Osteocyte (in vitro differentiated cells): ENCODE measurements around the gene CCDC116. TPM values are rescaled to one million over a fixed set of nuclear protein-coding genes. Genes with fewer than 3 reads are reported as not detected.

Experiments
- DNase-seq: peaks from one replicate; pipeline ENCODE4 v3.0.0; 2021; ENCODE audit warnings: mixed read lengths; ENCODE audit not compliant: unreplicated experiment; ENCODE audit errors: extremely low spot score
- H3K27ac Mint-ChIP-seq: one replicate; pipeline ENCODE4 v1.8.0; 2021; ENCODE audit warnings: mild to moderate bottlenecking, mixed read lengths; ENCODE audit not compliant: unreplicated experiment
- H3K27me3 Mint-ChIP-seq: one replicate; pipeline ENCODE4 v1.8.0; 2021; ENCODE audit warnings: mixed read lengths; ENCODE audit not compliant: unreplicated experiment
- H3K36me3 Mint-ChIP-seq: one replicate; pipeline ENCODE4 v1.8.0; 2021; ENCODE audit warnings: mixed read lengths; ENCODE audit not compliant: unreplicated experiment
- H3K4me1 Mint-ChIP-seq: one replicate; pipeline ENCODE4 v1.8.0; 2021; ENCODE audit warnings: mixed read lengths; ENCODE audit not compliant: unreplicated experiment
- H3K4me3 Mint-ChIP-seq: one replicate; pipeline ENCODE4 v1.8.0; 2021; ENCODE audit warnings: mild to moderate bottlenecking, moderate library complexity, mixed read lengths; ENCODE audit not compliant: unreplicated experiment
- H3K9me3 Mint-ChIP-seq: one replicate; pipeline ENCODE4 v1.8.0; 2021; ENCODE audit warnings: mixed read lengths; ENCODE audit not compliant: unreplicated experiment
- total RNA-seq: library from RNA; stranded (reverse); gene quantifications from 2 replicates; pipeline ENCODE4 v1.2.1, GENCODE V29; 2021
- TF ChIP-seq, protein P1 (sequence below): fragments of 200-600 bp; sonication (generic); IDR thresholded peaks from 2 replicates; pipeline ENCODE4 v1.5.0; 2021; ENCODE audit warnings: antibody characterized with exemption, mild to moderate bottlenecking, moderate library complexity

Gene CCDC116
- total RNA-seq, 1 donor from 2014 or later = 0.59 TPM

DNA sequence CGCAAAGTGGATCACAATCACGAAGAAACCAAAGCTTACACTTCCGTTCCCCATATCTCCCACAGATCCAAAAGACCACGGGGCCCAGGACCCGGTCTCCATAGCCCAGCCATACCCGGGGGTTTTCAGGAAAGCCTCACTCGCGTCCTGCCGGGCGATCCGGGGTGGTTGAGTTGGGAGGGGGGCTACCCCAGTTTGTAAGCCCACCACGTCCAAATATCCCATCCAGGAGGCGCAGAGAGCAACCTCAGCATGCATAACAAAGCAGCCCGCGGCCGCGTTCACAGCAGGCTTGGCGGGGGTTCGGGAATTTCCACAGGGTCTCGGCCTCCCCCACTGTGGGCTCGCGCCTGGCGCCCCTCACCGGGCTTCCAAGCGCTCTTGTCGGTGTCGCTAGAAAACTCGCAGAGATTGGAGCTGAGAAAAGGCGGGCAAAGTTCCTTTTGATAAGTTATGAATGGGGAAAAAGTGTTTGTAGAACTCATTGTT lies 19.0 kb downstream of the CCDC116 start:
- H3K4me3 Mint-ChIP-seq = peak overlapping the region; percentile 90
- DNase-seq = no peak
- H3K27me3 Mint-ChIP-seq = no peaks in the 10 kb centered on the region
- peak overlapping the region; percentile 79 for H3K27ac Mint-ChIP-seq
- H3K36me3 Mint-ChIP-seq = no peaks in the 10 kb centered on the region
- no peaks in the 10 kb centered on the region for H3K9me3 Mint-ChIP-seq
- peaks cover 15% of the 10 kb centered on the region for H3K4me1 Mint-ChIP-seq
- TF ChIP-seq, protein P1, sequence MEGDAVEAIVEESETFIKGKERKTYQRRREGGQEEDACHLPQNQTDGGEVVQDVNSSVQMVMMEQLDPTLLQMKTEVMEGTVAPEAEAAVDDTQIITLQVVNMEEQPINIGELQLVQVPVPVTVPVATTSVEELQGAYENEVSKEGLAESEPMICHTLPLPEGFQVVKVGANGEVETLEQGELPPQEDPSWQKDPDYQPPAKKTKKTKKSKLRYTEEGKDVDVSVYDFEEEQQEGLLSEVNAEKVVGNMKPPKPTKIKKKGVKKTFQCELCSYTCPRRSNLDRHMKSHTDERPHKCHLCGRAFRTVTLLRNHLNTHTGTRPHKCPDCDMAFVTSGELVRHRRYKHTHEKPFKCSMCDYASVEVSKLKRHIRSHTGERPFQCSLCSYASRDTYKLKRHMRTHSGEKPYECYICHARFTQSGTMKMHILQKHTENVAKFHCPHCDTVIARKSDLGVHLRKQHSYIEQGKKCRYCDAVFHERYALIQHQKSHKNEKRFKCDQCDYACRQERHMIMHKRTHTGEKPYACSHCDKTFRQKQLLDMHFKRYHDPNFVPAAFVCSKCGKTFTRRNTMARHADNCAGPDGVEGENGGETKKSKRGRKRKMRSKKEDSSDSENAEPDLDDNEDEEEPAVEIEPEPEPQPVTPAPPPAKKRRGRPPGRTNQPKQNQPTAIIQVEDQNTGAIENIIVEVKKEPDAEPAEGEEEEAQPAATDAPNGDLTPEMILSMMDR = no peak

DNA sequence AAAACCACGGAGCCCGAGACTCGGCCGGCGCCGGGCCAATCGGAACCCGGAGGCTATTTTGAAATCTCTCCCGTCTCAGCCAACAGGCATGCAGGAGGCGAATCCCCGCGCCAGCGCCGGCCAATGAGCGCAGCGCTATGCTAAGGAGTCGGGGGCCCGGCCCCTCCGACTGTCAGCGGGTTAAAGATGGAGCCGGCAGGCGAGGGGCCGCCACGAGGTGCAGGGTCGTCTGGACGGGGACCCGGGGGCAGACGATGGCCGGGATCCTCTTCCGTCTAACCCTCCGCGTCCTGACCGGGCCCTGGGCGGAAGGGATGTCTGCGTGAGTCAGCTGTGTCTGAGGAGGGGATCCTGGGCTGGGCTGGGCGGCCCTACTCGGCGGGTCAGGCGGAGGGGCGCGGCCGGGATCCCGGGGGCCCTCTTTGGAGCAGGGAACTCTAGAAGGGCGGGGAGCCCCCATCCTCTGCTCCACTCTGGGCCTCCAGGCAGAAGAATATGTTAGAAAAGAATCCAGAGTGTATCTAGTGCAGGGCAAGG lies 19.5 kb downstream of the CCDC116 start:
- peak overlapping the region; percentile 90 for H3K4me3 Mint-ChIP-seq
- no peaks in the 10 kb centered on the region for H3K27me3 Mint-ChIP-seq

DNA sequence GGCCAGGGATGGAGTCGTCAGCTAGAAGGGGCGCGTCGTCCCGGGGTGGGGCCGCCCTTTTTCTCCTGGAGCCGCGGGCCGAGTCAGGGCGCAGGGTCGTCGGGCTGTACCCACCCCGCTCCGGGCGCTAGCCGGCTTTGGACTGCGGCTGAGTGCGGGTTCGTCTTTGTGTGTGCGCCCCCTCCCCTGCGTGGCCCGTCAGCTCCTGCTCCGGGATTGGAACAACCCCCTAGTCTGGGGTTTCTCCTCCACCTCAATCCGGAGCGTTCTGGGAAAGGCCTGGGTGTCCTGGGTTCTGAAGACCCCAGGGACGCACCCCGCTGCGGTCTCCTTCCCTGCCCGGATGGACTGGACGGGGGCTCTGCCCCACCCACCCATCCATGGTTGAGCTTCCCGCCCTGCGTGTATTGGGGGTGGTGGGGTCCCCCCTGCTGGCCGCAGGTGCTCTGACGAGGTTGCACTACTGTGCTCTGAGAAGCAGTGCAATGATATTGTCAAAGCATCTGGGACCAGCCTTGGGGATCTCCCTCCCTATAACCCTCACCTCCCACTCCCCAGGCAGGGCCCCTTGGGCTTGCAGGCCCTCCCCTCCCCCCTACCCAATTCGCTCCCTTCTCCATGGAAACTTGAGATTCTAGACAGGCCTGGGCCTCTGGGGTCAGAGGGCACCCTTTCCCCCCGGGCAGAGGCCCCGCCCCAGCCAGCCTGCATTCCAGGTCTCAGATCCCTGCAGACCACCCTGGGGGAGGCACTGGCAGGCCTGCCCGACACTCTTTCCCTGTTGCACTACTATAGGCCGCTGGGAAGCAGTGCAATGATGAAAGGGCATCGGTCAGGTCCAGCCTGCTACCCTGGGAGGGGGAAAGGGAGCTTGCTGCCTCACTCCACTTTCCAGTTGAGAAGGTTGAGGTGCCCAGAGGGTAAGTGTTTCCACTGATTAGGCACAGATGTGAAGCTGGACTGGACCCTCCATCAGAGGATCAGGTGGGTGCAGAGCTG lies 20.3 kb downstream of the CCDC116 start:
- Mint-ChIP-seq H3K27me3 (no peaks in the 10 kb centered on the region), H3K4me3 (peak overlapping the region; percentile 90), H3K27ac (no peak overlapping the region), H3K4me1 (peaks cover 20% of the 10 kb centered on the region), H3K9me3 (no peaks in the 10 kb centered on the region), H3K36me3 (no peaks in the 10 kb centered on the region)
- no peak for DNase-seq
- TF ChIP-seq, protein P1 = no peak

More for the DNA sequence above, 19.5 kb downstream of the CCDC116 start:
- Mint-ChIP-seq H3K36me3 (no peaks in the 10 kb centered on the region), H3K9me3 (no peaks in the 10 kb centered on the region), H3K27ac (peak overlapping the region; percentile 79), H3K4me1 (peaks cover 18% of the 10 kb centered on the region)
- TF ChIP-seq, protein P1 = no peak
- DNase-seq = peak; percentile 96

DNA sequence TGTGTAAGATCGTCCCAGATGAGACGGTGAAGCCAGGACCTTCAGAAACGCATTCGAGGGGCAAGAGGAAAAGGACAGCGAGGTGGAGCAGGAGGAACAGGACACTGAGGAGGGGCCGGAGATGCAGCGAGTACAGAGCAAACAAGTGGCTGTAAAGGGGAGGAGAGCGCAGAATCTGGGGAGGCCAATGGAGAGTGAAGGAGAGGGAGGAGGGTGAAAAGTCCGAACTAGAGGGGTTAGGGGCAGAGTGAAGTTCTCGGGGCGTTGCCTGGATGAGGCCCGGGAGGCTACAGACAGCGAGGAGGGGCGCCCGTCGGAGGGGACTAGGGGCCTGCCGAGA lies 24.4 kb downstream of the CCDC116 start:
- no peaks in the 10 kb centered on the region for H3K36me3 Mint-ChIP-seq
- H3K27me3 Mint-ChIP-seq = no peaks in the 10 kb centered on the region
- H3K4me3 Mint-ChIP-seq = peak overlapping the region; percentile 65
- TF ChIP-seq, protein P1 = no peak
- H3K9me3 Mint-ChIP-seq = no peaks in the 10 kb centered on the region
- DNase-seq = no peak
- peaks cover 10% of the 10 kb centered on the region for H3K4me1 Mint-ChIP-seq
- H3K27ac Mint-ChIP-seq = peak overlapping the region; percentile 52
